Stimulated activated CD4-positive, alpha-beta T cell treated with anti-CD3 and anti-CD28 coated beads, Interleukin-2, amount 100 ng/mL, for 4 hours (primary cell): ENCODE data around the gene ARHGAP26.
"Not testable (repeated sequence)": the region's sequence is repeated elsewhere in the genome, so short reads cannot be mapped to it uniquely, and the experiment has no call there.

Source experiments
- DNase-seq: peaks from one replicate; pipeline ENCODE4 v3.0.0-alpha.2; 2020; ENCODE audit warnings: low read depth

ARHGAP26 gene

GRCh38 chr5:143065185-143065965, 295.2 kb downstream of the ARHGAP26 start:
- DNase-seq: no peak

DNA sequence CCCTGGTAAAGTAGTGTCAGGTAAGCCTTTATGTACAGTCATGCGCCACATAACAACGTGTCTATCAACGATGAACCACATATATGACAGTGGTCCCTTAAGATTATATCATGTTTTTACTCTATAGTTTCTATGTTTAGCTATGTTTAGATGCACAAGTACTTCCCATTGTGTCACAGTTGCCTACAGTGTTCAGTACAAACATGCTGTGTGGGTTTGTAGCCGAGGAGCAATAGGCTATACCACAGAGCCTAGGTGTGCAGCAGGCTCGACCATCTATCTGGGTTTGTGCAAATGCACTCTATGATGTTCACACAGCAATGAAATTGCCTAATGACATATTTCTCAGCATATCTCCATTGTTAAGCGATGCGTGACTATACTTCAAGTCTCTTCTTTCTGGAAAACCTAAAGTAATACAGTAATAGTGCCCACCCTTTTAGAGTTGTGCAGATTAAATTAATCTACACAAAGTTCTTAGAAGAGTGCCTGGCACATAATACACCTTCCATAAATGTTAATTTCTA, 295.9 kb downstream of the ARHGAP26 start:
- DNase-seq: no peak

DNA sequence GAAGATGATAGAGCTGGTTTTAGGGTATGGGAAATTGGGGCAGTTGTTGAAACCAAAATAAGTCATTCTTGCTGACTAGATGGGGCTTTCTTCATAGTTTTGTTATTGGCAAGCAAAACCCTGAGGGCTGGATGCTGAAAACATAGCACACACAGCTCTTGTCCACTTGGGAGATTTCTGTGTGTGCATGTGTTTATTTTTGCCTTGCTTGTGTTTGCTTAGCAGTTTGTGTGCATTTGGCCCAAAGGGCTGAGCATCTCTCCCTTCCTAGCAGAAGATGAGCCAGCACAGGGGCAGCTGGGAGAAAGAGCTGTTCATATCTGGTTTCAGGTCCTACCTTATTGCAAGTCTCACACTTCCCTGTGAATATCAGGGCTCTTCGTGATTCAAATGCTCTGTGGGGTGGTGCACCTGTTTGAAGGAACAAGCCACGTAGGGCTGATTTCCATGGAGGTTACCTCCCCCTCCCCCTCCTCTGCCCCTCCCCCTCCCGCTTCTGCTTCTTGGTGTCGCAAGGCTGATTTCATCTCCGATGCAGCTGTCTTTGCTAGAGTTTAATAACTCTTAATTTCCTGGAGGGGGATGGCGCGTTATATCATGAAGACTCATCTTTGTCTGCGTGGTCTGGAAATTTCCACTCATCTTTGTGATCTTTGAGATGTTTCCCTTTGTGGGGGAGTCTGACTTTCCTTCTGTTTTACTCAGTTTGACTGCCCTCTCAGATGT, 296.5 kb downstream of the ARHGAP26 start:
- DNase-seq: peak; percentile 26

DNA sequence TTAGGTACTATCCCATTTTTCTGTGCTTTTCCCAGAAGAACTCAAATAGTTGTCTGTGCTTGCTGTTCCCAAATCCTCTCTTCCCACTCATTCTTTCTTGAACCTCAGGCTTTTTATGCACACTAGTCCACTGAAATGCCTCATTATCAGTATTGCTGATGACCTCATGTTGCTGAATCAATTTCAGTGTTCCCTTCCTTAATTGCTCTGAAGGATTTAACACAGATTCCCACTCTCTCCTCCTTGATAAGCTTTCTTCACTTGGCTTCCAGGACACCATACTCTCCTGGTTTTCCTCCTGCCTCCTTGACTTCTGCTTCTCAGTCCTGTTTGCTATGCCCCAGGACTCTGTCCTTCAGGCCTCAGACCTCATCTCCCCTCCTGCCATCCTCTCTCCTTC, 298.5 kb downstream of the ARHGAP26 start:
- DNase-seq: no peak

GRCh38 chr5:143071927-143072326, 301.8 kb downstream of the ARHGAP26 start:
- no peak for DNase-seq

GRCh38 chr5:143072734-143073133, 302.6 kb downstream of the ARHGAP26 start:
- DNase-seq: no peak

- DNase-seq: no peak
These were observed 303.6 kb downstream of the ARHGAP26 start for GRCh38 chr5:143073766-143074165.

DNA sequence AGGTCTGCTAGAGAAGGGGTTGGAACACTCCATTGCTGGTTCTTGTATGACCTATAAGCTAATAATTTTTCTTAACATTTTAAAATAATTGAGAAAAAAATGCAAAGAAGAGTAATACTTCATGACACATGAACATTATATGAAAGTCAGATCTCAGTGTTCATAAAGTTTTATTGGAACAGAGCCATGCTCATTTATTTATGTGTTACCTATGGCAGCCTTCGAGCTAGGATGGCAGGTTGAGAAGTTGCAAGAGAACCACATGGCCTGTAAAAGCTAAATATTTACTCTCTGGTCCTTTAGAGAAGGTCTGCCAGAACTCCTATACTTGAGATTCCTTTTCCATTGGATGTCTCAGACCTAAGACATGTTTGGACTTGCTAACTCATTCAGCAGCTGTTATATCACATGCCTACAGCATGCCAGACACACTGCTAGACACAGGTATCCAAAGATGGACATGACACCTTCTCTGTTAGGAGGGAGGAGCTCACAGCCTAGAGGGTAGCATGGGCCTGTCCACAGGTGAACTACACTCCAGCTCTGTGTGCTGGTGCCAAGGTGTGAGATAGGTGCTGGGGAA, 304.3 kb downstream of the ARHGAP26 start:
- no peak for DNase-seq

DNA sequence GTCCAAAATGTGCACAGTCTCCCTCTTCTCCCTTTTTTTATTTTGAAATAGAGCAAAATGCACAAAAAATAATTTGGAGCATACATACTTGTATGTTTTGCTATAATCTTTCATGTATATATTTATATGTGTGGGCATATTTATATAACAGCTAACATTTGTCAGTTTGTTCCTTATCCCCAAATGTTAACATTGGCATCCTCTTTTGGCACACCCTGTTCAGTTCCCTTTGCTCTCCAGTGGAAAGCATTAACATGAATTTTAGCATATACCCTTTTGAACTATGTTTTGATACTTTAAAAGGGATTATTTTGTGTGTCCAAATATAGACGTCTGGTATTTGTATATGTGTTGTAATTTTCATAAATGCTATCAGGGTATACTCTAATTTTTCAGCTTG, 306.2 kb downstream of the ARHGAP26 start:
- DNase-seq: no peak

DNA sequence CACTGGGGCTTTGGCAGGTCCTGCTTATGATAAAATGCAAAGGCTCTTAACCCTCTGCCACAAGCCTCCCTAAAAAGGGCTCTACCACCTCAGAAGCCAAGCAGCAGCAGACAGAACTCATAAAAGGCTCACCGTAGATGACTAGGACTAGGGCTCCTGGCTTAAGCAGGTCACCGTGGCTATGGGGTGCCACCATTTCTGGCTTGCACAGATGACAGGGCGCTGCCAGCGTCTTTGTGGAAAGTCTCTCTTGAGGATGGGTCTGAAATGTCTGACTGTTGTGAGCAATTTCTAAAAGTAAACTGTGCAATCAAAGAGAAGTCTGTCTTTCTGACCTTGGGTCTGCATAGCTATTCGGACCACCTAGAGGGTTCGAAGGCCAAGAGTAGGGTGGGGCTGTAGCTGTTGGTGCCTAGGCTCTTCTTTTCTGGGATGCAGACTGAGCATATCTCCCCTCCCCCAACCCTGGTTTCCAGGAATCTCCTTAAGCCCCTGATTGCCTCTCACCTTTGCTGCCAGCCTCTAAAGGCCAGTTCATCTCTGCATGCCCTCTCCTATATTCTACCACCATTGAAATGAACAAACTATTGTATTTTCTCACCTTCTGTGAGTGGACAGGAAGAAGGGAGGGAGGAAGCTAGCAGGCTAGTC, 307.4 kb downstream of the ARHGAP26 start:
- no peak for DNase-seq

GRCh38 chr5:143078313-143078712, 308.1 kb downstream of the ARHGAP26 start:
- DNase-seq: no peak

DNA sequence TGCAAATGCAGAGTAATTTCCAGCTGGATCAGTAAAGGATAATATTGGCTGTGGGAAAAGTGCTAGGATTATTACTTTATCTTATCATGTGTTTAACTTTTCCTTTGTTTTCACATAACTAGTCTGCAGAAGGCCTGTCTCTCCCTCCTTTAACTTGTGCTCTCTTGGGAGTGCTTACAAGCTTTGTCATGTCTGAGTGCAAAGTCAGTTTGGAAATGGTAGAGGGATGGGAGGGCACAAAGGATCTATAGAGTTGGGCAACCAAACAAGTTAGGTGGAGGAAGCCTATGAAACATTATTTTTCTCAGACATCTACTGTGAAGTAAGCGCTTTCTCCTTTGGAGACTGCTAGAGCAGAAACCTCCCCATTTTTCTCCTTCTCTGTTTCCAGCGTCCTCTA, 308.8 kb downstream of the ARHGAP26 start:
- DNase-seq: no peak

DNA sequence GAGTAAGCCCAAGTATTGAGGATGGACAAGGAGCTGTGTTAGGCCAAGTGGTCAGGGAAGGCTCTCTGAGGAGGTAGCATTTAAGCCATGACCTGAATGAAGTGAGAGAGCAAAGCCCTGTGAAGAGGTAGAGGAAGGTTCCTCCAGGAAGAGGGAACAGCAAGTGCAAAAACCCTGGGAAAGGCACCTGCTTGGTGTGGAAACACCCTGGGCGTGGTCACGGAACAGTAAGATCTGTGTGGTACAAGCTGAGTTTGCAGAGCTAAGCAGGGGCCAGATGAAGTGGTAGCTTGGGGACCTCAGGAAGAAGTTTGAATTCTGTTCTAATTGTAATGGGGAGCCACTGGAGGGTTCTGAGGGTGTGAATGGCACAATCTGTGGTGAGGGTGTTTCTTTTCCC, 310.2 kb downstream of the ARHGAP26 start:
- no peak for DNase-seq

DNA sequence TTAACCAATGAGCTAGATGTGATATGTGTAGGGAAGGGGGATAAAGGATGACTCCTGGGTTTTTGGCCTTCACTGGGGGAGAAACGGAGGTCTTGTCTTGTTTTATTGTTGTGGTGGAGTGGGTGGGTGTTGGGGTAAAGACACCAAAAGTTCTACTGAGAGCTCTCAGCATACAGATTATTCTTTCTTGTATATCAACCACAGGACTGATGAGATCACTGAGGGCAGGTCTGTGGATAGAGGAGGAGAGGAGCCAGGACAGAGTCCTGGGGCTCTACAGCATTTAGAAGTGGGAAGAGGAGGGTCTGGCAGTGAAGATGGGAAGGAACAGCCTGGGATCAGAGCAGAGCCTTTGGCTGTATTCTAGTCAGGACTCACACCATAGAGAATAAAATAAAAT, 310.8 kb downstream of the ARHGAP26 start:
- DNase-seq: no peak

GRCh38 chr5:143083006-143083405, 312.8 kb downstream of the ARHGAP26 start:
- DNase-seq: no peak

DNA sequence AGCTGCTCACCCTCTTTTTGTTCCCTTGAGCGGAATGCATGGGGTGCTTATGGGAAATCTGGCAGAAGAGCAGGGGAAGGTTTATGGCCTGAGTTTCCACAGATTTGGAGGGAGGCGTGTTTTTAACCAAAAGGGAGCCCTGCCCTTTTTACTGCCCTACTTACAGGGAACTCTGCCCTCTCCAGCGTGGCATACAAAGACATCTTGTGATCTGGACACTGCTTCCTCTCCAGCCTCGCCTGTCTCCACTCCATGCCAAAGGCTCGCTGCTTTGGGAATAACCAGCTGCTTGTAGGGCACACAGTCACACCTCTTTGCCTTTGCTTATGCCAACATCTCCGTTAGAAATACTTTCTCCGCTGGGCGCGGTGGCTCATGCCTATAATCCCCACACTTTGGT, 314.2 kb downstream of the ARHGAP26 start:
- DNase-seq: no peak

DNA sequence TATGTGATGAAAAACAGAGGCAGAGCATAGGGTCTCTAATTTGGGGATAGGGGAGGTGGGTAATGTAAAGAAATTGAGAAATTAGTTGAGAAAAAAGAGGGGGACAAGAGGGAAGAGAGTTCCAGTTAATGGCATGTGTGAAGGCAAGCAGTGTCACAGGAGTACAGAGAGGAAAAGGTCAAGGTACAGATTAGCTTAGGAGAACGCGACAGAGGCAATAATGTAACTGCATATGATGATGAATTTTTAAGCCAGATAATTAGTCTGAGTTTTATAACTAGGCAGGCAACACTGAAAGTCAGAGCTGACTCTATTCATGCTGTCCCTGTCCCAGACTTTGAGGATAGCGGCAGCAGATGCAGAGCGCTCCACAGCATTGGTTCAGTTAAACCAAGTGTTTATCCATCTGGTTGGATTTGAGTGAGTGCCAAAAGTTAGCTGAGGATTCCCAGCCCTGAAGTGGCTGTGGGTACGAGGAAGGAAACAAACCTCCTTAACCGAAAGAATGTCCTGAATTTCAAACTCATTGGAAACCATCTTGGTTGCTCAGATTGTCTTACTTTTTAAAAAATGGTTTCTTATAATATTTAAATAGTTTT, 315.2 kb downstream of the ARHGAP26 start:
- no peak for DNase-seq

GRCh38 chr5:143086546-143086907, 316.4 kb downstream of the ARHGAP26 start:
- no peak for DNase-seq

GRCh38 chr5:143086908-143087637, 316.9 kb downstream of the ARHGAP26 start:
- DNase-seq: no peak

- not testable (repeated sequence) for DNase-seq
These were observed 318.5 kb downstream of the ARHGAP26 start for GRCh38 chr5:143088702-143089101.

DNA sequence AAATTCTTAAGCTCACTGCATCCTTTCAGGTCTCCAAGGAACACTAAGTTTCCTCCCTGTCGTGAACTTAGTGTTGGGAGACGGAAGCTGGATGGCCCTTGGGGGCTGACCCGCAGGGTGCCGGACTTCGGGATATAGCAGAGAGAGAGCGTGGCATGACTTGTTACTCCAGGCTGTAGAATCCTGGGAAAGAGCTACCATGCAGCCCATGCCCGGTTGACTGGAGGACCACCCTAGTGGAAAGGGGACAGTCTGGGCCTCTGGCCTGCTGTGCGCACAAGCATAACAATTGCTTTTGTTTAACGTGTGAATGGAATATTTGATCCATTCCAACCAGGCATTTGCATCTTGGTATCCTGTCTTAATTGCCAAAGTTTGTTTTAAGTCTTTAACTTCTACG, 319.9 kb downstream of the ARHGAP26 start:
- not testable (repeated sequence) for DNase-seq
